H4 (cell line): ENCODE results near the gene NKX1-1. TPM values are rescaled to one million over a fixed set of nuclear protein-coding genes. Genes with fewer than 3 reads are reported as not detected.

Experiments
- DNase-seq: peaks from one replicate; pipeline ENCODE4 v3.0.0-alpha.2; 2015; ENCODE audit warnings: low spot score
- total RNA-seq: library from RNA; depleted of rRNA; stranded (reverse); fragments of >200 nt; shearing (Covaris generic); gene quantifications from 2 replicates; pipeline ENCODE4 v1.2.3, GENCODE V29; 2014; rRNA removed

NKX1-1 gene
- total RNA-seq, 1 experiment from 2014 or later = not detected

DNA sequence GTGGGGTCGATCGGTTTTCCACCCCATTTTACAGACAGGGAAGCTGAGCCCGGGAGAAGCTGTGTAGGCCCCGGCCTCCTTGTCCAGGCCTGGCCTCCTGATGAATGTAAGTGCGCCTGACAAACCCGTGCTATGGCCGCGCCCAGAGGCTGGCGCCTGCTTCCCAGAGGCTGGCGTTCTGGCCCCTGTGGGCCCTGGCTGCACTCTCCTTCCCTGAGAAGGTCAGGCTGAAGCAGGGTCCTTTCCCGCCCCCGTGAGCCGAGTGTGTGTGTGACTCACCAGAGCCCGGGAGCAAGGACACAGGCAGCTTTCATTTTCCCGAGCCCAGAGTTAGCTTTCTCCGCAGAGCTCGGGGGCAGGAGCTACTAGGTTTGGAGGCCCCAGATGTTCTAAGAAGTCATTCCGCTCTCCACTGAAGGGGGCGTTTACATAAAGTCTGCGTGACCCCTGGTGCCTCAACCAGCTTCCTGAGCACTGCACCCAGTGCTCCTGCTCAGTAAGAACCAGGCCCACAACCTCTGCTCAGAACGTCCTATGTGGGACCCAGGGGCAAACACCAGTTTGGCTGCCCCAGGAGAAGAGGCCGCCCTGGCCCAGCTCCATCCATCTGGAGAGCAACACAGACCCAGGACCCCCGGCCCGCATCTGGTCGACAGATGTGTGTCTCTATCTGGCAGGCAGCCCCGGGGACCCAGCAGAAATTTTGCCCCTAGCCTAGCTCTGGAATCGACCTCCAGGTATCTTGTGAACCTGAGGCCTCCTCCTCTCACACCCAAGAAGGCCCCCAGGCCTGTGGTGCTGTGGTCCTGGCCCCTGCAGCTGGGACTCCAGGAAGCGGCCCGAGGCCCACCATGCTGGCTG is 45.6 kb downstream of the NKX1-1 start:
- DNase-seq = no peak

DNA sequence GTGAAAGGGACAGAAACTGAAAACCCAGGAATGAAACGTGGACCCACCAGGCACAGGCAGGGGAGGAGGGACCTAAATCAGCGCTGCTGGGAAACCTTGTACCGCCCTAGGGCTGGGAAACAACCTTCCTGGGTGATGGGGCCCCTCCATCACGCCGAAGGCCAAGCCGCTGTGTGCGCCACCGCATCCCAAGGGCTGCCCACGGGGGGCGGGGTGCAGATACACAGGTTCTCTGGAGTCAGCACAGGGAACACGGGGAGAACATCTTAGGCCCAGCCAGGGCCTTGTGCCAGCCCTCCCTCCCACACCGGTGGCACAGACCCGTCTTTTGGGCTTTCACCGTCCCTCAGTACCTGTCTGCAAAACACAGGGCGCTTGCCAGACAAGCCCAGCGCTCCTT is 46.3 kb downstream of the NKX1-1 start:
- DNase-seq = no peak

DNA sequence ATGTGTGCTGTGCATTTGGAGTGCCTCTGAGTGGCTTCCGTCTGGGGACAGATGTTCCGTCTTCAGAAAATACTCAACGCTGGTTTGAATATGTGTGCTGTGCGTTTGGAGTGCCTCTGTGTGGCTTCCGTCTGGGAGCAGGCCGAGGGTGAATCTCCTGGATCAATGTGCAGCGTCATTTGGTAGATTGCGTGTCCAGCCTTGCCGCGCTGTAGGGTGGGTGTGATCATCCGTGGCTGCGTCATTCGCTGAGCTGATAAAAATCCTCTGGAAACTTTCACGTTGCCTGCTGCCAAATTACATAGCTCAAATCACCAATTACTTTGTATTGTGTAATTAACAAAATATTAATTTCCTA is 47.1 kb downstream of the NKX1-1 start:
- no peak for DNase-seq

DNA sequence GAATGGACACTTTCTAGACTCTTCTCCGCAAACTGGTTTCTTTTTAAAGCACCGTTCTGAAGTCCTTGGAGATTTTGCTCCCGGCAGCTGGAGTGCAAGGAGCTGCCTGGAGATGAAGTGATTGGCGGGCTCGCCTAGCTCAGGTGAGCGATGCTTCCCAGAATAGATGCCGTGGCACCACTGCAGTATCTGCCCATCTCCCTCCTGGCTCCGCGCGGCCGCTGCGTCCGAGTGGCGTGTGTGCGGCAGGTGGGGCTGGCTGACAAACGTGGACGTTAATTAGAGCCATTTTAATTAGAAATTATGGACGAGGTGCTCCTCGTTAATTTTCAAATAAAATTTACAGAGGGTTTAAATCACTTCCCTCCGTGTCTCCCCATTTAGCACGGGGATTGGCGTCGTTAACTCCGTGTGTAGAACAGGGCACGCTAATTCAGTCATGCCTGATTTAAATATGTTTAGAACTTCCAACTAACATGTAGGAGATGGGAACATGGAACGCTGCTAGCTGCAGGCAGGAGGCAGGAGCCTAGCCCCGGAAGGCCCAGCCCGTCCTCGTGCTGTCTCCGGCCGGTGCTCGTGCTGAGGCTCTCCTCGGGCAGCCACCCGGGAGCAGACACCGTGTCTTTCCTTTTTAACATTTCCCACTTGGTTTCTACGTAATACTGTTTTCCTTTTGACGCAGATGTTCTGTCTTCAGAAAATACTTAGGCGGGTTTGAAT is 47.7 kb downstream of the NKX1-1 start:
- DNase-seq = no peak

DNA sequence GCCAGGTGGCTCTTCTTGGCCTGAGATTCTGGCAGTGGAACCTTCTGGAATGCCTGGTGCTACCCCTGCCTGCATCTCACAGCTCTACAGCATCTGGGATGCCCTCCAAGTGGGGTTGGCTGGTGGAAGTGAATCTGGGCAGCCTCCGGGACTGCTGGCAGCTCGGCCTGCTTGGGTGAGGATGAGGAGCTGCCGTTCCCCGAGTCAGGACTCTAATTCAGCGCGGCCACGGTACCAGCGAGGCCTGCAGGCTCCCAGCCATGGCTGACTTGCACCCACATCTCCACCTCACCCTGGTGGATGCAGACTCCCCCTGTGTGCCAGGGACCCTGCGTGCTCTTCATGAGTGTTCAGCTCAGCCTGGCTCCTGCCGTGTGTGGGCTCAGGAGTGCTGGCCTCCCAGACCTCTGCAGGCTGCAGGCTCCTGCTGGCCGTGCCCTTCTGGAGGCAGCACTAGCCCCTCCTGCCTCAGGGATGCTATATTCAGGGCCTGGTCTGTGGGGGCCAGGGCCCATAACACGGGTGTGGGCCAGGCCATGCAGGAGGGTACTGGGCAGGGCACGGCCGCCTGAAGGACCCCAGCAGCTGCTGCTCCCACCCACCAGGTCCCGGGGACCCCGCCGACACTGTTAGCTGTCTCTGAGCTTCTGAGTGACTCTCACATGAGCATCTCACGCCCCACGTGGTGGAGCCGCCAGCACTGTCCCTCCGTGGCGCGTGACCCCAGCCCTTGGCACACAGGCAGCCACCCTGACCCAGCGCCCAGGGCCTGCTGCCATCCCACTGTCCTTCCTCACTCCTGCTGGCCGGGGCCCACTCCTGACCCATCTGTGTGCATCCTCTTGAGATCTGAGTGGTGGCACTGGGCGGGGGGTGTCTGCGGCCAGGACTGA is 48.6 kb downstream of the NKX1-1 start:
- DNase-seq = no peak

DNA sequence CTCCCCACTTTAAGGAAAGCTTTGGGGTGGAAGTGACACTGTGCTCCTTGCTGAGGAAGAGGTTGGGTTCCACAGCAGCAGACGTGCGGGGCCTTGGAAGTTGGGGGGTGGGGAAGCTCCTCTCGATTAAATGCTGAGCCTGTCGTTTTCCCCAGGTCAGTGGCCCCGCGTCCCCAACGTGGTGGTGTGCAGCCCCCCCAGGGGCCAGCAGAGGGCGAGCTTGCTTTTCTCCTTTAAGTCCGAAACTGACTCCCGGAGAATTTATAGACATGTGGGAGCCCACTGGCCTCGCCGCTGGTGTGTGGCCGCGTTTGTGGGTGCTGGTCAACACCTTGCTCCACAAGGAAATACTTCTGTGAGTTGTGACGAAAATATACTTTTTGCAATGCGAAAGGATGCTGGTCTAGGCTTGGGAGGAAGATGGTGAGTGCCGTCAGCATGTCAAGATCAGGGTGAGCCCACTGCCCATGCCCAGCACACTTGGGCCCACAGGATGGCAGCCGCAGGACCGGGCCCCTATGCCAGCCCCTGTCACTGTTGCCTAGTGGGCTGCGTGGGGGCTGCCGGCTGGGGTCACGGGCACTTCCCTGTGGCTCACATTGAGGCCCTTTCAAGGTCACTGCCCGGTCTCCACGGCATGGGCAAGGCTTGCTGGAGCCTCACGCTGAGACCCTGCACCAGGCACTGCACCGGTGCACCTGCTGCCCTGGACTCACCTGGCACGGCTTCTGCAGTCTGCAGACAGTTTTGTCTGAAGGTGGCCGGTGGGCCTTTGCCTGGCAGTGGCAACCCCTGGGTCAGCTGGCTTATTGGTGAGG is 49.9 kb downstream of the NKX1-1 start:
- DNase-seq = no peak

DNA sequence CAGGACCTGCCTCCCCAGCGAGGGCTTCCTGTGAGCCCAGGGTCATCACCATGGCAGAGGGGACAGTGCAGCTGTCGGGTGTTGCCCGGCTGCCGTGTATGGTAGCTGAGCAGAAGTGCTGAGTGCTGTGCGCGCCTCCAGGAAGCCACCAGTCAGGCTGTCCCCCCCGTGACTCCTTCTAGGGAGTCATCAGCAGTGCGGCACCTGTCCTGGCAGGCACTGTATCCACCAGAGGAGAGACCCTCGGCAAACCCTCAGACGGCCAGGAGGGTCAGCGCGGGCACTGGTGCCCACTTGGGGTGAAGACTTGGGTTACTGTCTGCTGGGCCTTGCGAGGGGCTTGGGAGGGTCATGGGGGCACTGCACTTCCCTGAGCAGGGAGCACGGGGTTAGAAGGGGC is 50.9 kb downstream of the NKX1-1 start:
- DNase-seq = no peak

DNA sequence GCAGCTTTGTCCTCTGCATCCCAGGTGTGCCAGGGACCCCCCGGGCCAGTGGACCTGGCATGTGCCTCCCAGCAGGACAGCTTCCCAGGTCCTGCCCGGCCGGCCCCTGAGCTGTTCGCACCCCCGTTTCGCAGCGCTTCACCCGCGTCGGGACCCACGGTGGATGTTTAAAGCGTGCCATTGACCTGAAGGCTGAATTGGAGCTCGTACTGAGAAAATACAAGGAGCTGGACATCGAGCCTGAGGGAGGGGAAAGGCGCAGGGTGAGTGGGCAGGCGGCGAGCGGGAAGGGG is 51.3 kb downstream of the NKX1-1 start:
- DNase-seq = no peak

DNA sequence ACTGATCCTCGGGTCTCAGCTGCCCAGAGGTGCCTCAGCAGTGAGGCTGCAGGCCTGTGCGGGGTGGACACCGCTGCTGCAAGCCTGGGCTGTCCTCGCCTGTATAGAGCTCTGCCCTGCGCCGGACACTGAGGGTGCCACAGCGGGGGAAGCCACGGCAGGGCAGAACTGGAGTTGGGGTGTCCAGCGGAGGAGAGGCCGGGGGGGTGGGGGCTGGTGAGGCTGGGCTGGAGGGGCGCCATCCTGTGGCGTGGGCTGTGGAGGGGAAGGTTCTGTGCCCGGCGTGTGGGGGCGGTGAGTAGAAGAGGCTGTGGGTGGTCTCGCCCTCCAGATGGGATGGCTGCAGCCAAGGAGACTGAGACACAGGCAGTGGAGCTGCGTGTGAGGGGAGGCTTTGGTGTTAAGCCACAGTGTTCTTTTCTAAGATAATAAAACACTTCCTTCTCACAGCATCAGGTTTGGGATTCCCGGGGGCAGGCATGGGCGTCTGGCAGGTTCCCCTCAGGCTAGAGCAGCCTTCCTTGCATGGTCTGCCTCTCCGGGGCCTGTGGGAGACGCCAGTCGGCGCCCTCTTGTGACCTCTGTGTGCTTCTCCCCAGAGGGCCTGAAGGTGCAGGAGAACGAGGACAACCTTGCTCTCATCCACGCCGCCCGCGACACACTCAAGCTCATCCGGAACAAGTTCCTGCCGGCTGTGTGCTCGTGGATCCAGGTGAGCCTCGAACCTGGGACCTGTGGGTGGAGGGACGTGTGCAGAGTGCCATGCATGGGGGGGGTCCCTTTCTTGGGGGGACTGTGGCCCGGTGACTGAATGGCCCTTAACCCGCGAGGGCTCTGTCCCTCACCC is 51.9 kb downstream of the NKX1-1 start:
- DNase-seq = no peak

DNA sequence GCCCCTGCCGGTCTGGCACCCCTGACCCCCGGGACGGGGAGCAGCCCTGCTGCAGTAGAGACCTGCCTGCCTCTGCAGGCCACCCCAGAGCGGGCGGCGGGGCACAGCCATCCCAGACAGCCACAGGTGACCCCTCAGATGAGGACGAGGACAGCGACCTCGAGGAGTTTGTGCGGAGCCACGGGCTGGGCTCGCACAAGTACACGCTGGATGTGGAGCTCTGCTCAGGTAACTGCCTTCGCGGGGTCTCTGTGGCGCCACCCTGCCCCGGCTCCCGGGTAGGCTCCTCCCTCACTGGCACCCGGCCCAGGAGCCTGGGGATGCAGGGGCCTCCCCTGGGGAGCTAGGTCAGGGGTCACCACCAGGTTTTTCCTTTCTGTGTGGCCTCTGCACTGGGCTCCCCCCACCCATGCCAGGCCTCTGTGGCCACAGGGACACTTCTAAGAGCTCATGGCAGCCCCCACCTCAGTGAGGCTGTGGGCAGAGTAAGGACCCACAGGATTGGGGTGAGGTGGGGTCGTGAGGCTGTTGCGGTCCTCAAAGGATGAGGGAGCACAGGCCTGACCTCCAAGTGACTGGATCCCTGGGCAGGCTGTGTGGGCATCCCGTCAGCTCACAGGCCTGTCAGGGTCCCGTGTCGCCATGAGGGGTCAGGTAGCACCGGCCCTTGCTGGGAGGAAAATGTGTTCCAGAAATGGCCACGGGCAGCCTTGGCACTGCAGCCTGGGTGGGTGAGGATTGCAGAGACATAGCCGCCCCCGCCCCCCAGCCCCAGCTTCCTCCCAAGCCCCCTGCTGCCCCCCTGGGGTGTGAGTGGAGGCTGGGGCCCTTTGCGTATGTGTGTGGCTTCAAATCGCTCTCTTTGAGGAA is 52.8 kb downstream of the NKX1-1 start:
- no peak for DNase-seq

Other genes starting within 250 kb of the NKX1-1 start
- gene SPON2, start 233.9 kb downstream of the NKX1-1 start, total RNA-seq = 4.5 and 12.0 TPM in 2 replicates
- 81.0 and 106 TPM in 2 replicates for gene CTBP1, start 157.3 kb downstream of the NKX1-1 start, total RNA-seq
- 54.3 and 69.4 TPM in 2 replicates for gene MAEA, start 116.6 kb downstream of the NKX1-1 start, total RNA-seq
- gene UVSSA, start 59.2 kb downstream of the NKX1-1 start, total RNA-seq = 1.7 and 2.5 TPM in 2 replicates